OCI-LY3 (cell line): ENCODE measurements around the gene GPR61.

ENCODE experiments used
- H2AFZ ChIP-seq: fragments of 200-600, 300-600 bp; shearing (Covaris generic); 2 replicates; pipeline ENCODE4 v1.6.0; 2014; ENCODE audit warnings: antibody characterized with exemption, low read depth, low read length
- H3K27ac ChIP-seq: fragments of 200-600, 300-600 bp; sonication (generic); 2 replicates; pipeline ENCODE4 v1.5.1; 2014; ENCODE audit warnings: mild to moderate bottlenecking, low read length, moderate library complexity, mixed read lengths
- H3K27me3 ChIP-seq: fragments of 200-600, 300-600 bp; sonication (generic); 2 replicates; pipeline ENCODE4 v1.6.1; 2014; ENCODE audit warnings: low read depth, low read length, mixed read lengths
- H3K36me3 ChIP-seq: fragments of 200-600, 300-600 bp; sonication (generic); replicated peaks from 2 replicates; pipeline ENCODE3; 2014; ENCODE audit warnings: low read depth, low read length, mixed read lengths
- H3K4me1 ChIP-seq: fragments of 300-600, 200-600 bp; sonication (generic); 2 replicates; pipeline ENCODE4 v1.6.1; 2014; ENCODE audit warnings: low read length, mixed read lengths
- H3K4me2 ChIP-seq: fragments of 200-600, 300-600 bp; sonication (generic); 2 replicates; pipeline ENCODE4 v1.6.1; 2014; ENCODE audit warnings: low read length, mixed read lengths
- H3K4me3 ChIP-seq: fragments of 300-600, 200-600 bp; sonication (generic); 2 replicates; pipeline ENCODE4 v1.5.1; 2014; ENCODE audit warnings: antibody characterized with exemption, mild to moderate bottlenecking, low read length, moderate library complexity
- H3K79me2 ChIP-seq: fragments of 300-600, 200-600 bp; shearing (Covaris generic); 2 replicates; pipeline ENCODE4 v1.6.1; 2014; ENCODE audit warnings: mild to moderate bottlenecking, low read length, mixed read lengths
- H3K9ac ChIP-seq: fragments of 300-600, 200-600 bp; shearing (Covaris generic); 2 replicates; pipeline ENCODE4 v1.6.0; 2014; ENCODE audit warnings: mild to moderate bottlenecking, low read length, moderate library complexity
- H3K9me3 ChIP-seq: fragments of 200-600, 300-600 bp; shearing (Covaris generic); 2 replicates; pipeline ENCODE4 v1.6.1; 2014; ENCODE audit warnings: low read length, mixed read lengths; ENCODE audit not compliant: insufficient read depth
- H4K20me1 ChIP-seq: fragments of 200-600, 300-600 bp; sonication (generic); 2 replicates; pipeline ENCODE4 v1.6.1; 2016; ENCODE audit warnings: low read length, mixed read lengths; ENCODE audit not compliant: insufficient read depth
- EZH2phosphoT487 ChIP-seq: fragments of 200-600 bp; shearing (Covaris generic); IDR thresholded peaks from 2 replicates; pipeline ENCODE4 v1.6.1; 2018; ENCODE audit warnings: antibody characterized with exemption, mixed run types, low read depth
- TF ChIP-seq, protein P1 (sequence below): fragments of 200-600, 300-600 bp; sonication (generic); IDR thresholded peaks from 2 replicates; pipeline ENCODE4 v1.5.1; 2014; ENCODE audit warnings: antibody characterized with exemption, low read length, low read depth

The GPR61 gene

DNA sequence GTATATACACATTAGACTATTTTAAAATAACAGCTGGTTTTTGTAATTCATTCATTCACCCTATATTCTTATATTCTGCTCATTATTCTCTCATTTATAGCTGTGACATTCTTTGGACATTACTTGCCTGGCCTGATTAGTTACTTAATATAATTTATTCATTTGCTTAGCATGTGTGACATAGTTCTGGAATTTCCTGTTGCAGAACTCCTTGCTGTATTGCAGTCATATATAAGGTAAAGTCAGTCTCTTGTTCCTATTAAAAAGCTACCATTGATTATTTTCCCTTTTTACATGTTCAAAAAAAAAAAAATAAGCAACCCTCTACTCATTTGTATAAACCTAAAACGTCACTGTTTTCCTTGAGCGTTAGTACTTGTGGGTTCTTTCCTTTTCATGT, 55.9 kb downstream of the GPR61 start:
- Histone ChIP-seq H3K79me2 (no peaks in the 10 kb centered on the region), H3K27ac (no peak overlapping the region), H3K36me3 (peaks cover 9% of the 10 kb centered on the region), H4K20me1 (no peaks in the 10 kb centered on the region), H3K9ac (no peak overlapping the region), H2AFZ (no peak overlapping the region), H3K9me3 (no peaks in the 10 kb centered on the region), H3K4me2 (no peak overlapping the region), H3K4me1 (no peaks in the 10 kb centered on the region), H3K4me3 (no peak overlapping the region), H3K27me3 (no peaks in the 10 kb centered on the region)
- TF ChIP-seq EZH2phosphoT487: no peak
- TF ChIP-seq, protein P1, sequence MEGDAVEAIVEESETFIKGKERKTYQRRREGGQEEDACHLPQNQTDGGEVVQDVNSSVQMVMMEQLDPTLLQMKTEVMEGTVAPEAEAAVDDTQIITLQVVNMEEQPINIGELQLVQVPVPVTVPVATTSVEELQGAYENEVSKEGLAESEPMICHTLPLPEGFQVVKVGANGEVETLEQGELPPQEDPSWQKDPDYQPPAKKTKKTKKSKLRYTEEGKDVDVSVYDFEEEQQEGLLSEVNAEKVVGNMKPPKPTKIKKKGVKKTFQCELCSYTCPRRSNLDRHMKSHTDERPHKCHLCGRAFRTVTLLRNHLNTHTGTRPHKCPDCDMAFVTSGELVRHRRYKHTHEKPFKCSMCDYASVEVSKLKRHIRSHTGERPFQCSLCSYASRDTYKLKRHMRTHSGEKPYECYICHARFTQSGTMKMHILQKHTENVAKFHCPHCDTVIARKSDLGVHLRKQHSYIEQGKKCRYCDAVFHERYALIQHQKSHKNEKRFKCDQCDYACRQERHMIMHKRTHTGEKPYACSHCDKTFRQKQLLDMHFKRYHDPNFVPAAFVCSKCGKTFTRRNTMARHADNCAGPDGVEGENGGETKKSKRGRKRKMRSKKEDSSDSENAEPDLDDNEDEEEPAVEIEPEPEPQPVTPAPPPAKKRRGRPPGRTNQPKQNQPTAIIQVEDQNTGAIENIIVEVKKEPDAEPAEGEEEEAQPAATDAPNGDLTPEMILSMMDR: no peak
